GM23338 (cell line): ENCODE measurements around the gene UBA1. TPM values are rescaled to one million over a fixed set of nuclear protein-coding genes. Genes with fewer than 3 reads are reported as not detected.

Source experiments
- ATAC-seq: fragments of 200-7000 bp; cut with Tn5 transposase; 3 replicates; pipeline ENCODE4 v1.9.1; 2020
- DNase-seq: peaks from one replicate; pipeline ENCODE4 v3.0.0-alpha.2; 2015; ENCODE audit warnings: low spot score
- H2AFZ ChIP-seq: fragments of 200-600 bp; sonication (generic); 2 replicates; pipeline ENCODE4 v1.8.0; 2016; ENCODE audit warnings: antibody characterized with exemption, mild to moderate bottlenecking, moderate library complexity
- H3F3A ChIP-seq: fragments of 200-600 bp; sonication (generic); replicated peaks from 2 replicates; pipeline ENCODE4 v1.8.0; 2017; ENCODE audit warnings: antibody characterized with exemption, mixed run types, low read depth
- H3K27ac ChIP-seq: fragments of 200-600 bp; sonication (generic); 2 replicates; pipeline ENCODE4 v1.6.1; 2016; ENCODE audit warnings: low read depth
- H3K27me3 ChIP-seq: fragments of 200-600 bp; sonication (generic); 2 replicates; pipeline ENCODE4 v1.8.0; 2016; ENCODE audit warnings: mild to moderate bottlenecking, mixed run types, moderate library complexity; ENCODE audit not compliant: insufficient read depth
- H3K36me3 ChIP-seq: fragments of 200-600 bp; sonication (generic); 2 replicates; pipeline ENCODE4 v1.8.0; 2016; ENCODE audit warnings: mild to moderate bottlenecking; ENCODE audit not compliant: insufficient read depth
- H3K4me1 ChIP-seq: fragments of 200-600 bp; sonication (generic); 2 replicates; pipeline ENCODE4 v1.8.0; 2016; ENCODE audit warnings: mild to moderate bottlenecking, moderate library complexity; ENCODE audit not compliant: insufficient read depth
- H3K4me2 ChIP-seq: fragments of 200-600 bp; sonication (generic); 2 replicates; pipeline ENCODE4 v1.7.1; 2017; ENCODE audit warnings: mixed run types
- H3K4me3 ChIP-seq: fragments of 200-600 bp; sonication (generic); 2 replicates; pipeline ENCODE4 v1.6.1; 2016; ENCODE audit warnings: mixed run types
- H3K79me2 ChIP-seq: fragments of 200-600 bp; sonication (generic); replicated peaks from 2 replicates; pipeline ENCODE4 v1.8.0; 2017; ENCODE audit warnings: mild to moderate bottlenecking; ENCODE audit not compliant: insufficient read depth
- H3K9me2 ChIP-seq: fragments of 200-600 bp; sonication (generic); 2 replicates; pipeline ENCODE4 v1.8.0; 2017; ENCODE audit not compliant: insufficient read depth
- H4K20me1 ChIP-seq: fragments of 200-600 bp; sonication (generic); replicated peaks from 2 replicates; pipeline ENCODE4 v1.8.0; 2017; ENCODE audit warnings: mild to moderate bottlenecking; ENCODE audit not compliant: insufficient read depth
- H3K27ac Mint-ChIP-seq: 2 replicates; pipeline ENCODE4 v1.8.0; 2020; ENCODE audit warnings: inconsistent platforms, mild to moderate bottlenecking, moderate library complexity, mixed read lengths
- H3K27me3 Mint-ChIP-seq: 3 replicates; pipeline ENCODE4 v1.8.0; 2022; ENCODE audit warnings: low read depth, mild to moderate bottlenecking, moderate library complexity, mixed read lengths, inconsistent platforms; ENCODE audit not compliant: insufficient read depth, poor library complexity
- H3K36me3 Mint-ChIP-seq: 3 replicates; pipeline ENCODE4 v1.8.0; 2021; ENCODE audit warnings: low read depth, mild to moderate bottlenecking, inconsistent platforms, moderate library complexity, mixed read lengths
- H3K4me1 Mint-ChIP-seq: 3 replicates; pipeline ENCODE4 v1.8.0; 2020; ENCODE audit warnings: mild to moderate bottlenecking, inconsistent platforms, mixed read lengths
- H3K4me3 Mint-ChIP-seq: 3 replicates; pipeline ENCODE4 v1.8.0; 2021; ENCODE audit warnings: moderate library complexity, mild to moderate bottlenecking, inconsistent platforms, mixed read lengths
- H3K9me3 Mint-ChIP-seq: 3 replicates; pipeline ENCODE4 v1.8.0; 2020; ENCODE audit warnings: moderate library complexity, mild to moderate bottlenecking, inconsistent platforms, mixed read lengths
- JUNB ChIP-seq: IDR thresholded peaks from one replicate; pipeline ENCODE4 v1.6.1; 2016; ENCODE audit warnings: antibody characterized with exemption; ENCODE audit not compliant: unreplicated experiment
- ZNF114 ChIP-seq: fragments of 250-450 bp; sonication (Bioruptor Pico); IDR thresholded peaks from 2 replicates; pipeline ENCODE4 v1.5.0; 2020; ENCODE audit warnings: mild to moderate bottlenecking, moderate library complexity
- polyA plus RNA-seq: library from polyadenylated mRNA; unstranded; fragments of >200 nt; fragmentation: Nextera tagmentation; extraction: Ambion mirVana; gene quantifications from 2 replicates; pipeline ENCODE4 v1.2.1, GENCODE V29; 2016
- total RNA-seq: library from RNA; depleted of rRNA; stranded (reverse); fragments of >200 nt; shearing (Covaris generic); gene quantifications from 2 replicates; pipeline ENCODE4 v1.2.3, GENCODE V29; 2014
- TF ChIP-seq, protein P1 (sequence below): fragments of 250-450 bp; sonication (Bioruptor Pico); IDR thresholded peaks from 2 replicates; pipeline ENCODE4 v1.5.0; 2020; ENCODE audit warnings: mild to moderate bottlenecking, moderate library complexity
- TF ChIP-seq, protein P2 (sequence below): IDR thresholded peaks from 2 replicates; pipeline ENCODE4 v1.6.1; 2016; ENCODE audit warnings: antibody characterized with exemption
- TF ChIP-seq, protein P3 (sequence below), 2 experiments: fragments of 200-600 bp in 1 of 2; sonication (generic) in 1 of 2; conservative IDR thresholded peaks; 2 replicates each; pipeline versions ENCODE4 v1.5.1 to v1.6.1; 2016 to 2017; ENCODE audit warnings: antibody characterized with exemption in 2 of 2, low read depth in 2 of 2, mild to moderate bottlenecking in 2 of 2, moderate library complexity in 1 of 2

The UBA1 gene
- total and polyA plus RNA-seq, 2 experiments from 2014 or later, result 104 to 377 TPM

DNA sequence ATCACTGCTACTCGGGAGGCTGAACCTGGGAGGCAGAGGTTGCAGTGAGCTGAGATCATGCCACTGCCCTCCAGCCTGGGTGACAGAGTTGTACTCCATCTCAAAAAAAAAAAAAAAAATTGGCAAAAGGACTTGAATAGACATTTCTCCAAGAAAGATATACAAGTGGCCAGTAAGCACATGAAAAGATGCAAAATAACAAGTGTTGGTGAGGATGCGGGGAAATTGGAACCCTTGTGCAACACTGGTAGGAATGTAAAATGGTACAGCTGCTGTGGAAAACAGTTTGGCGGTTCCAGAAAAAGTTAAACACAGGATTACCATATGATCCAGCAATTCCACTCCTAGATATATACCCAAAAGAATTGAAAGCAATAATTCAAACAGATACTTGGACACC lies 29.2 kb upstream of the UBA1 start (continued):
- TF ChIP-seq, protein P1, sequence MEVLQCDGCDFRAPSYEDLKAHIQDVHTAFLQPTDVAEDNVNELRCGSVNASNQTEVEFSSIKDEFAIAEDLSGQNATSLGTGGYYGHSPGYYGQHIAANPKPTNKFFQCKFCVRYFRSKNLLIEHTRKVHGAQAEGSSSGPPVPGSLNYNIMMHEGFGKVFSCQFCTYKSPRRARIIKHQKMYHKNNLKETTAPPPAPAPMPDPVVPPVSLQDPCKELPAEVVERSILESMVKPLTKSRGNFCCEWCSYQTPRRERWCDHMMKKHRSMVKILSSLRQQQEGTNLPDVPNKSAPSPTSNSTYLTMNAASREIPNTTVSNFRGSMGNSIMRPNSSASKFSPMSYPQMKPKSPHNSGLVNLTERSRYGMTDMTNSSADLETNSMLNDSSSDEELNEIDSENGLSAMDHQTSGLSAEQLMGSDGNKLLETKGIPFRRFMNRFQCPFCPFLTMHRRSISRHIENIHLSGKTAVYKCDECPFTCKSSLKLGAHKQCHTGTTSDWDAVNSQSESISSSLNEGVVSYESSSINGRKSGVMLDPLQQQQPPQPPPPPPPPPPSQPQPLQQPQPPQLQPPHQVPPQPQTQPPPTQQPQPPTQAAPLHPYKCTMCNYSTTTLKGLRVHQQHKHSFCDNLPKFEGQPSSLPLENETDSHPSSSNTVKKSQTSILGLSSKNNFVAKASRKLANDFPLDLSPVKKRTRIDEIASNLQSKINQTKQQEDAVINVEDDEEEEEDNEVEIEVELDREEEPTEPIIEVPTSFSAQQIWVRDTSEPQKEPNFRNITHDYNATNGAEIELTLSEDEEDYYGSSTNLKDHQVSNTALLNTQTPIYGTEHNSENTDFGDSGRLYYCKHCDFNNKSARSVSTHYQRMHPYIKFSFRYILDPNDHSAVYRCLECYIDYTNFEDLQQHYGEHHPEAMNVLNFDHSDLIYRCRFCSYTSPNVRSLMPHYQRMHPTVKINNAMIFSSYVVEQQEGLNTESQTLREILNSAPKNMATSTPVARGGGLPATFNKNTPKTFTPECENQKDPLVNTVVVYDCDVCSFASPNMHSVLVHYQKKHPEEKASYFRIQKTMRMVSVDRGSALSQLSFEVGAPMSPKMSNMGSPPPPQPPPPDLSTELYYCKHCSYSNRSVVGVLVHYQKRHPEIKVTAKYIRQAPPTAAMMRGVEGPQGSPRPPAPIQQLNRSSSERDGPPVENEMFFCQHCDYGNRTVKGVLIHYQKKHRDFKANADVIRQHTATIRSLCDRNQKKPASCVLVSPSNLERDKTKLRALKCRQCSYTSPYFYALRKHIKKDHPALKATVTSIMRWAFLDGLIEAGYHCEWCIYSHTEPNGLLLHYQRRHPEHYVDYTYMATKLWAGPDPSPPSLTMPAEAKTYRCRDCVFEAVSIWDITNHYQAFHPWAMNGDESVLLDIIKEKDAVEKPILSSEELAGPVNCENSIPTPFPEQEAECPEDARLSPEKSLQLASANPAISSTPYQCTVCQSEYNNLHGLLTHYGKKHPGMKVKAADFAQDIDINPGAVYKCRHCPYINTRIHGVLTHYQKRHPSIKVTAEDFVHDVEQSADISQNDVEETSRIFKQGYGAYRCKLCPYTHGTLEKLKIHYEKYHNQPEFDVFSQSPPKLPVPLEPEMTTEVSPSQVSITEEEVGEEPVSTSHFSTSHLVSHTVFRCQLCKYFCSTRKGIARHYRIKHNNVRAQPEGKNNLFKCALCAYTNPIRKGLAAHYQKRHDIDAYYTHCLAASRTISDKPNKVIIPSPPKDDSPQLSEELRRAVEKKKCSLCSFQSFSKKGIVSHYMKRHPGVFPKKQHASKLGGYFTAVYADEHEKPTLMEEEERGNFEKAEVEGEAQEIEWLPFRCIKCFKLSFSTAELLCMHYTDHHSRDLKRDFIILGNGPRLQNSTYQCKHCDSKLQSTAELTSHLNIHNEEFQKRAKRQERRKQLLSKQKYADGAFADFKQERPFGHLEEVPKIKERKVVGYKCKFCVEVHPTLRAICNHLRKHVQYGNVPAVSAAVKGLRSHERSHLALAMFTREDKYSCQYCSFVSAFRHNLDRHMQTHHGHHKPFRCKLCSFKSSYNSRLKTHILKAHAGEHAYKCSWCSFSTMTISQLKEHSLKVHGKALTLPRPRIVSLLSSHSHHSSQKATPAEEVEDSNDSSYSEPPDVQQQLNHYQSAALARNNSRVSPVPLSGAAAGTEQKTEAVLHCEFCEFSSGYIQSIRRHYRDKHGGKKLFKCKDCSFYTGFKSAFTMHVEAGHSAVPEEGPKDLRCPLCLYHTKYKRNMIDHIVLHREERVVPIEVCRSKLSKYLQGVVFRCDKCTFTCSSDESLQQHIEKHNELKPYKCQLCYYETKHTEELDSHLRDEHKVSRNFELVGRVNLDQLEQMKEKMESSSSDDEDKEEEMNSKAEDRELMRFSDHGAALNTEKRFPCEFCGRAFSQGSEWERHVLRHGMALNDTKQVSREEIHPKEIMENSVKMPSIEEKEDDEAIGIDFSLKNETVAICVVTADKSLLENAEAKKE (CRISPR knock-in tag), result no peak
- TF ChIP-seq, protein P2, sequence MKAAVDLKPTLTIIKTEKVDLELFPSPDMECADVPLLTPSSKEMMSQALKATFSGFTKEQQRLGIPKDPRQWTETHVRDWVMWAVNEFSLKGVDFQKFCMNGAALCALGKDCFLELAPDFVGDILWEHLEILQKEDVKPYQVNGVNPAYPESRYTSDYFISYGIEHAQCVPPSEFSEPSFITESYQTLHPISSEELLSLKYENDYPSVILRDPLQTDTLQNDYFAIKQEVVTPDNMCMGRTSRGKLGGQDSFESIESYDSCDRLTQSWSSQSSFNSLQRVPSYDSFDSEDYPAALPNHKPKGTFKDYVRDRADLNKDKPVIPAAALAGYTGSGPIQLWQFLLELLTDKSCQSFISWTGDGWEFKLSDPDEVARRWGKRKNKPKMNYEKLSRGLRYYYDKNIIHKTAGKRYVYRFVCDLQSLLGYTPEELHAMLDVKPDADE, result no peak
- TF ChIP-seq, protein P3, sequence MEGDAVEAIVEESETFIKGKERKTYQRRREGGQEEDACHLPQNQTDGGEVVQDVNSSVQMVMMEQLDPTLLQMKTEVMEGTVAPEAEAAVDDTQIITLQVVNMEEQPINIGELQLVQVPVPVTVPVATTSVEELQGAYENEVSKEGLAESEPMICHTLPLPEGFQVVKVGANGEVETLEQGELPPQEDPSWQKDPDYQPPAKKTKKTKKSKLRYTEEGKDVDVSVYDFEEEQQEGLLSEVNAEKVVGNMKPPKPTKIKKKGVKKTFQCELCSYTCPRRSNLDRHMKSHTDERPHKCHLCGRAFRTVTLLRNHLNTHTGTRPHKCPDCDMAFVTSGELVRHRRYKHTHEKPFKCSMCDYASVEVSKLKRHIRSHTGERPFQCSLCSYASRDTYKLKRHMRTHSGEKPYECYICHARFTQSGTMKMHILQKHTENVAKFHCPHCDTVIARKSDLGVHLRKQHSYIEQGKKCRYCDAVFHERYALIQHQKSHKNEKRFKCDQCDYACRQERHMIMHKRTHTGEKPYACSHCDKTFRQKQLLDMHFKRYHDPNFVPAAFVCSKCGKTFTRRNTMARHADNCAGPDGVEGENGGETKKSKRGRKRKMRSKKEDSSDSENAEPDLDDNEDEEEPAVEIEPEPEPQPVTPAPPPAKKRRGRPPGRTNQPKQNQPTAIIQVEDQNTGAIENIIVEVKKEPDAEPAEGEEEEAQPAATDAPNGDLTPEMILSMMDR (conservative IDR thresholded peaks at IDR 0.05; ENCODE audit: low read depth in 2 of 2), result no peak
- no peak for TF ChIP-seq ZNF114 (CRISPR knock-in tag)

DNA sequence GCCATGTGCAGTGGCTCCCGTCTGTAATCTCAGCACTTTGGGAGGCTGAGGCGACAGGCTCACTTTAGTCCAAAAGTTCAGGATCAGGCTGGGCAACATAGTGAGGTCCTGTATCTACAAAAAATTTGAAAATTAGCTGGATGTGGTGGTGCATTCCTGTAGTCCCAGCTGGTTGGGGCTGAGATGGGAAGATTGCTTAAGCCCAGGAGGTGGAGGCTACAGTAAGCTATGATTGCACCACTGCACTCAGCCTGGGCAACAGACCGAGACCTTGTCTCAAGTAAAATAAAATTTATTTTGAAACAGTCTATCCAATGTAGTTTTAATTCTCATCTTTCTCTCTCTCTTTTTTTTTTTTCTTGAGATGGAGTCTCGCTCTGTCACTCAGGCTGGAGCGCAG lies 27.5 kb upstream of the UBA1 start:
- ATAC-seq, result no peak
- Histone ChIP-seq H3K27me3 (no peaks in the 10 kb centered on the region), H3K79me2 (peaks cover 33% of the 10 kb centered on the region), H3K36me3 (no peaks in the 10 kb centered on the region), H3K9me2 (no peaks in the 10 kb centered on the region), H2AFZ (no peak overlapping the region), H3K4me3 (no peak overlapping the region), H3K4me1 (no peaks in the 10 kb centered on the region), H4K20me1 (no peaks in the 10 kb centered on the region), H3F3A (no peaks in the 10 kb centered on the region), H3K27ac (no peak overlapping the region), H3K4me2 (no peak overlapping the region)
- Mint-ChIP-seq H3K9me3 (no peaks in the 10 kb centered on the region; the same call in 2 of the 3 replicates), H3K4me3 (no peak overlapping the region), H3K27me3 (peaks cover 3% of the 10 kb centered on the region), H3K27ac (no peak overlapping the region), H3K4me1 (no peaks in the 10 kb centered on the region; the same call in 2 of the 3 replicates), H3K36me3 (peaks cover 34% of the 10 kb centered on the region)
- TF ChIP-seq JUNB (no peak), ZNF114 (CRISPR knock-in tag) (no peak)
- no peak for DNase-seq
